GM13976 (cell line): ENCODE measurements around the gene CBX1.
"Not testable (repeated sequence)": the region's sequence is repeated elsewhere in the genome, so short reads cannot be mapped to it uniquely, and the experiment has no call there.

Source experiments
- DNase-seq: peaks from one replicate; pipeline ENCODE4 v3.0.0; 2012; ENCODE audit warnings: low spot score
- in situ Hi-C: fragments of 300-500 bp; cut with MboI; formaldehyde crosslinking; loops from one replicate; pipeline ENCODE4 v1.12.0; 2022; ENCODE audit warnings: low sequenced_read_pairs, mixed read lengths, inconsistent platforms; ENCODE audit not compliant: unreplicated experiment
- TF ChIP-seq, protein P1 (sequence below): IDR thresholded peaks from 2 replicates; pipeline ENCODE4 v1.5.1; 2012; ENCODE audit warnings: borderline replicate concordance, mild to moderate bottlenecking; ENCODE audit not compliant: insufficient read depth; ENCODE audit errors: extremely low read depth, missing control alignments, control extremely low read depth

The CBX1 gene

DNA sequence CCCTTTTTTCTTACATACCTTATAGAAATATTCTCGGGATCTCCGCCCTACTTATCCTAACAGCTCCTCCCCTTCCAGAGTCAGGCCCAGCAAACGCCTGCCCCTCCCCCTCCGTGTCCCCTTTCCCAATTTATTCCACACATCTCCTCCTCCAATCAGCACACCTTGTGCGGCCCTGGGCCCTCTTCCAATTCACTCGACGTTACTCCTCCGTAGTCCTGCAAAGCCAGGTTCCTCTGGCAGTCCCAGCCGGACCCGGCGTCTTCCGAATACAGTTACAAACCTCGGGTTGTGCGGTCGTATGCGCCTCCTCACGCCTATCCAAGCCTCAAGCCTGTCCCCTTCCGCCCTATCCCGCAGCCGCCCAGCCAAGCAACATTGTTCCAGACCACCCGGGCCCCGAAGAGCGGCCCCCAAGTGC, 677 bp downstream of the CBX1 start:
- TF ChIP-seq, protein P1, sequence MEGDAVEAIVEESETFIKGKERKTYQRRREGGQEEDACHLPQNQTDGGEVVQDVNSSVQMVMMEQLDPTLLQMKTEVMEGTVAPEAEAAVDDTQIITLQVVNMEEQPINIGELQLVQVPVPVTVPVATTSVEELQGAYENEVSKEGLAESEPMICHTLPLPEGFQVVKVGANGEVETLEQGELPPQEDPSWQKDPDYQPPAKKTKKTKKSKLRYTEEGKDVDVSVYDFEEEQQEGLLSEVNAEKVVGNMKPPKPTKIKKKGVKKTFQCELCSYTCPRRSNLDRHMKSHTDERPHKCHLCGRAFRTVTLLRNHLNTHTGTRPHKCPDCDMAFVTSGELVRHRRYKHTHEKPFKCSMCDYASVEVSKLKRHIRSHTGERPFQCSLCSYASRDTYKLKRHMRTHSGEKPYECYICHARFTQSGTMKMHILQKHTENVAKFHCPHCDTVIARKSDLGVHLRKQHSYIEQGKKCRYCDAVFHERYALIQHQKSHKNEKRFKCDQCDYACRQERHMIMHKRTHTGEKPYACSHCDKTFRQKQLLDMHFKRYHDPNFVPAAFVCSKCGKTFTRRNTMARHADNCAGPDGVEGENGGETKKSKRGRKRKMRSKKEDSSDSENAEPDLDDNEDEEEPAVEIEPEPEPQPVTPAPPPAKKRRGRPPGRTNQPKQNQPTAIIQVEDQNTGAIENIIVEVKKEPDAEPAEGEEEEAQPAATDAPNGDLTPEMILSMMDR: no peak
- in situ Hi-C loops: no loop called here
- DNase-seq: no peak

DNA sequence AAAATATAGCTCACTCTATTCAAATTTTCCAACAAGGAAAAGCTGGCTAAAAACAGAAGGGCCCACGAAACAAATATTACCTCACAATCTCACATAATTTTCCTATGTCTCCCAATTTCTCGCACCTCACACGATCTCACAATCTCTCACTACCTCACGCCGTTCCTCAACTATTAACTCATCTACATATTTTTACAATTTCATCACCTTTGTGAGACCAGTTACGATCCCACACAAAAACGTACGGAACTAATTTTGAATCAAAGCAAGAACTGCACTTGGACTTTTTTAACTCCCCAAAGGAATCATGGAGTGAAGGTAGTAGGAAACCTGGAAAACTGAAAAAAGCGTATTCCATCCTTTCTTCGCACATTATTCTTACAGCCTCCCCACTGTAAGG, 1.1 kb downstream of the CBX1 start:
- TF ChIP-seq, protein P1: no peak
- in situ Hi-C loops: no loop called here
- DNase-seq: no peak

DNA sequence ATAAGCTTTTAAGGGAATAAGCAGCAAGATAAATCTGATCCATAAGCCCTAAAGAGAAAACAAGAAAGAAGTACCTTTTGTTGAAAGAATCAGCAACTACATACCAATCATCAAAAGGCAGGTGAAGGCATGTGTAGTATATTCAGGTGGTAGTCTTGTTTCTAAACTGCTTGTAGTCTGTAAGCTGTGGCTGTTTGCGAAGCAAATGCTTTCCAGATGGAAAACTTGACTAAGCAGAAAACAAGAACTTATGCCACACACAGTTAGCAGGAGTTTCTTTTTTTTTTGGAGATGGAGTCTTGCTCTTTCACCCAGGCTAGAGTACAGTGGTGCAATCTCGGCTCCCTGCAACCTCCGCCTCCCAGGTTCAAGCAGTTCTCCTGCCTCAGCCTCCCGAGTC, 5.7 kb downstream of the CBX1 start:
- TF ChIP-seq, protein P1: no peak
- in situ Hi-C loops: no loop called here
- no peak for DNase-seq

DNA sequence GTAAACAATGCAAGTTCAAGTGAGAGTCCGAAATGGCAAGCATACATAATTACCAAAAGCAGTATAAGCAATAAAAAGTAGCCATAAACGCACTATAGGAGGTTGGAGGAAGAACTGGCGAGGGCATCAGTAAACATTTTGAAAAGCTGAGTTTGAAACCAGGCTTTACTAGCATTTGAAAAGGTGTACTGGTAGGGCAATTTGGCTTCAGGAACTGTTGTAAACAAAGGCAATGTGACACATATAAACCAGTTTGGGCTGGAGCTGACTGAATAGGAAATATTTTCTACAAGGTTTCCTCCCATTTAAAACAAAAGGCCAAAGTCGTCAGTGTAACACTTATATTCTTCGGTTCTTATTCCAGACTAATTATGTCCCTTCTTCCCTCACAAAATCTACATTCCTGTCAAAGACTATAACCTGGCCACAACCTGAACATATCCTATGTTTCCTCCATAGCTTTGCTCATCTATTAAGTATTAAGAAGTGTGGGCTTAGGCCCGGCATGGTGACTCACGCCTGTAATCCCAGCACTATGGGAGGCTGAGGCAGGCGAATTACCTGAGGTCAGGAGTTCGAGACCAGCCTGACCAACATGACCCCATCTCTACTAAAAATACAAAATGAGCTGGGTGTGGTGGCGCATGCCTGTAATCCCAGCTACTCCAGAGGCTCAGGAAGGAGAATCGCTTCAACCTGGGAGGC, 7.8 kb downstream of the CBX1 start:
- in situ Hi-C loops: no loop called here
- no peak for DNase-seq
- TF ChIP-seq, protein P1: no peak

DNA sequence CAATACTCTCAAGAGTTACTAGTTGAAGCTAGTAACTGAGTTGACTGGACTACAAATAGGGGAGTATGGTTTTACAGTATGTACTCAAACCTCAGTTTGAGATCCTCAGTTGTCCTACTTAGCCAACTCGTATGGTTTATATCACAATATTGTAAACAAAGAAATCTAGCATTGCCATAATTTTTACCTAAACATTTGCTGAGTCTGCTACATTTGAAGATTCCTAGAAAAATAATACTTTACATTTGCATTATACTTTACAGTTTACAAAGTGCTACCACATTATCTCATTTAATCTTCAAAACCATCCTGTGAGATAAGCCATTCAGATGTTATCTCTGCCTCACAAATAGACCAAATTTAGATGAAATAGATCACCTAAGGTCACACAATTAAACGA, 16.3 kb downstream of the CBX1 start:
- TF ChIP-seq, protein P1: no peak
- in situ Hi-C loops: loop anchor here (5.0 kb wide), 1 partner anchor 42 kb away; no protein-coding TSS in a partner anchor
- no peak for DNase-seq

DNA sequence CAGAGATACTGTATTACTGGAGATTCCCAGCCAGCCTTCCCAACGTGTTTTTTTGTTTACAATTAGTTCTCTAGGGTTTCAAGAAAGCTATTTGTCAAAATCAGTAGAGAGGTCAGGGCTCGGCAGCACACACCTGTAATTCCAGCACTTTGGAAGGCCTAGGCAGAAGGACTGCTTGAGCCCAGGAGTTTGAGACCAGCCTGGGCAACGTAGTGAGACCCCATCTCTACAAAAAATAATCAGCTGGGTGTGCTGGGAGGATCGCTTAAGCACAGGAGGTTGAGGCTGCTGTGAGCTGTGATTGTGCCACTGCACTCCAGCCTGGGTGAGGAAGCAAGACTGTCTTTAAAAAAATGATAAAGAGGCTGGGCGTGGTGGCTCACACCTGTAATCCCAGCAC, 19.4 kb downstream of the CBX1 start:
- TF ChIP-seq, protein P1: no peak
- no peak for DNase-seq
- in situ Hi-C loops: no loop called here

DNA sequence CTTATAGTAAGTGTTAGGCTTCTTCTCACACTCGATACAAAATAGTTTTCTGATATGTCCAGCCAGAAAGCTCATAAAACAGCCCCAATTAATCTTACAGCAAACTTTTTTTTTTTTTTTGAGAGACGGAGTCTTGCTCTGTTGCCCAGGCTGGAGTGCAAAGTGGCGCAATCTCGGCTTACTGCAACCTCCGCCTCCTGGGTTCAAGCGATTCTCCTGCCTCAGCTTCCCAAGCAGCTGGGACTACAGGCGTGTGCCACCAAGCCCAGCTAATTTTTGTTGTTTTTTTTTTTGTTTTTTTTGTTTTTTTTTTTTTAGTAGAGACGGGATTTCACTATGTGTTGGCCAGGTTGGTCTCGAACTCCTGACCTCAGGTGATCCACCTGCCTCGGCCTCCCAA, 24.1 kb downstream of the CBX1 start:
- DNase-seq, in situ Hi-C loops: not testable (repeated sequence)
